Smooth muscle cell of the coronary artery (primary cell): ENCODE measurements around the gene SLC13A2. TPM values are rescaled to one million over a fixed set of nuclear protein-coding genes. Genes with fewer than 3 reads are reported as not detected.

ENCODE experiments used
- total RNA-seq: library from RNA; depleted of rRNA; stranded (reverse); fragments of >200 nt; gene quantifications from 2 replicates; pipeline ENCODE4 v1.2.3, GENCODE V29; 2014; ENCODE audit warnings: low replicate concordance

The SLC13A2 gene
- total RNA-seq = not detected in 2 replicates

GRCh38 chr17:28473542-28473941 lies at the start of gene SLC13A2:
Gene SLC13A2 (plus strand): TSS chr17:28473644. CDS start chr17:28473713, 69 bp downstream.

GRCh38 chr17:28505986-28506665 lies 32.7 kb downstream of the SLC13A2 start, which contains the start of gene FOXN1:
Gene FOXN1 (plus strand): TSS chr17:28506348. CDS start chr17:28523970, 17,622 bp downstream.

Other genes with a start within 250 kb of the SLC13A2 start
- gene TMEM97, start 154.4 kb upstream of the SLC13A2 start, total RNA-seq = 5.7 and 12.0 TPM in 2 replicates
- gene IFT20, start 138.2 kb upstream of the SLC13A2 start, total RNA-seq = 63.4 and 77.0 TPM in 2 replicates
- 28.1 and 47.7 TPM in 2 replicates for gene TNFAIP1, start 137.9 kb upstream of the SLC13A2 start, total RNA-seq
- 42.0 and 70.8 TPM in 2 replicates for gene POLDIP2, start 116.1 kb upstream of the SLC13A2 start, total RNA-seq
- not detected in 2 replicates for gene SEBOX, start 108.4 kb upstream of the SLC13A2 start, total RNA-seq
- gene VTN, start 103.3 kb upstream of the SLC13A2 start, total RNA-seq = 0.35 and 1.9 TPM in 2 replicates
- 3.6 and 6.6 TPM in 2 replicates for gene SARM1, start 102.0 kb upstream of the SLC13A2 start, total RNA-seq
- gene SLC46A1, start 67.4 kb upstream of the SLC13A2 start, total RNA-seq = 4.3 and 6.8 TPM in 2 replicates
- not detected in 2 replicates for gene FOXN1, start 32.7 kb downstream of the SLC13A2 start, total RNA-seq
- 13.7 and 22.3 TPM in 2 replicates for gene UNC119, start 79.0 kb downstream of the SLC13A2 start, total RNA-seq
- 48.4 and 53.0 TPM in 2 replicates for gene PIGS, start 97.9 kb downstream of the SLC13A2 start, total RNA-seq
- gene ALDOC, start 103.3 kb downstream of the SLC13A2 start, total RNA-seq = 54.3 and 98.8 TPM in 2 replicates
- 2.9 and 13.4 TPM in 2 replicates for gene SPAG5, start 125.4 kb downstream of the SLC13A2 start, total RNA-seq
- gene RSKR, start 140.5 kb downstream of the SLC13A2 start, total RNA-seq = 3.1 and 6.8 TPM in 2 replicates
- 120 and 163 TPM in 2 replicates for gene BLTP2, start 171.5 kb downstream of the SLC13A2 start, total RNA-seq
- 68.5 and 111 TPM in 2 replicates for gene SDF2, start 188.3 kb downstream of the SLC13A2 start, total RNA-seq
- 41.9 and 53.5 TPM in 2 replicates for gene SUPT6H, start 188.6 kb downstream of the SLC13A2 start, total RNA-seq
- 0.90 and 1.4 TPM in 2 replicates for gene PROCA1, start 238.2 kb downstream of the SLC13A2 start, total RNA-seq
- gene RAB34, start 244.2 kb downstream of the SLC13A2 start, total RNA-seq = 115 and 204 TPM in 2 replicates
- 906 and 1,571 TPM in 2 replicates for gene RPL23A, start 246.3 kb downstream of the SLC13A2 start, total RNA-seq